Activated CD8-positive, alpha-beta memory T cell treated with anti-CD3 and anti-CD28 coated beads for 24 hours (primary cell): ENCODE results near the gene GHDC.
"Not testable (repeated sequence)": the region's sequence is repeated elsewhere in the genome, so short reads cannot be mapped to it uniquely, and the experiment has no call there.

ENCODE experiments used
- DNase-seq: peaks from one replicate; pipeline ENCODE4 v3.0.0-alpha.2; 2020

The GHDC gene

GRCh38 chr17:42142371-42142896 is 51.9 kb downstream of the GHDC start:
- DNase-seq = no peak

- DNase-seq = no peak
These were observed 52.9 kb downstream of the GHDC start for GRCh38 chr17:42141382-42141781.

DNA sequence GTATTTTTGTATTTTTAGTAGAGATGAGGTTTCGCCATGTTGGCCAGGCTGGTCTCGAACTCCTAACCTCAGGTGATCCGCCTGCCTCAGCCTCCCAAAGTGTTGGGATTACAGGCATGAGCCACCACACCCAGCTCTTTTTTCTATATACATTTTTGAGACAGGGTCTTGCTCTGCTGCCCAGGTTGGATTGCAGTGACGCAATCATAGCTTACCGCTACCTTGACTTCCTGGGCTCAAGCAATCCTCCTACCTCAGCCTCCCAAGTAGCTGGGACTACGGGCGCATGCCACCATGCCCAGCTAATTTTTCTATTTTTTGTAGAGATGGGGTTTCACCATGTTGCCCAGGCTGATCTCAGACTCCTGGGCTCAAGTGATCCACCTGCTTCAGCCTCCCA is 53.6 kb downstream of the GHDC start:
- not testable (repeated sequence) for DNase-seq
